Sigmoid colon (tissue), 4 donors: ENCODE results near the gene GINS2.

Experiments
- EP300 ChIP-seq, 4 donors: sonication (generic); formaldehyde crosslinking; IDR thresholded peaks; one replicate each; pipeline ENCODE4 v1.6.1; 2017; ENCODE audit warnings: antibody characterized with exemption in 4 of 4
- POLR2A ChIP-seq, 2 donors: fragments of 450-650 bp; IDR thresholded peaks; one replicate each; pipeline ENCODE4 v1.6.1; 2016; ENCODE audit warnings: antibody characterized with exemption in 2 of 2, mild to moderate bottlenecking in 2 of 2, moderate library complexity in 2 of 2
- TF ChIP-seq, protein P1 (sequence below), 4 experiments: fragments of 450-650 bp in 3 of 4; fragments of 200-600 bp in 1 of 4; IDR thresholded peaks; one replicate each; pipeline ENCODE4 v1.5.1; 2016 to 2019; ENCODE audit warnings: antibody characterized with exemption in 4 of 4, mild to moderate bottlenecking in 3 of 4, moderate library complexity in 2 of 4

DNA sequence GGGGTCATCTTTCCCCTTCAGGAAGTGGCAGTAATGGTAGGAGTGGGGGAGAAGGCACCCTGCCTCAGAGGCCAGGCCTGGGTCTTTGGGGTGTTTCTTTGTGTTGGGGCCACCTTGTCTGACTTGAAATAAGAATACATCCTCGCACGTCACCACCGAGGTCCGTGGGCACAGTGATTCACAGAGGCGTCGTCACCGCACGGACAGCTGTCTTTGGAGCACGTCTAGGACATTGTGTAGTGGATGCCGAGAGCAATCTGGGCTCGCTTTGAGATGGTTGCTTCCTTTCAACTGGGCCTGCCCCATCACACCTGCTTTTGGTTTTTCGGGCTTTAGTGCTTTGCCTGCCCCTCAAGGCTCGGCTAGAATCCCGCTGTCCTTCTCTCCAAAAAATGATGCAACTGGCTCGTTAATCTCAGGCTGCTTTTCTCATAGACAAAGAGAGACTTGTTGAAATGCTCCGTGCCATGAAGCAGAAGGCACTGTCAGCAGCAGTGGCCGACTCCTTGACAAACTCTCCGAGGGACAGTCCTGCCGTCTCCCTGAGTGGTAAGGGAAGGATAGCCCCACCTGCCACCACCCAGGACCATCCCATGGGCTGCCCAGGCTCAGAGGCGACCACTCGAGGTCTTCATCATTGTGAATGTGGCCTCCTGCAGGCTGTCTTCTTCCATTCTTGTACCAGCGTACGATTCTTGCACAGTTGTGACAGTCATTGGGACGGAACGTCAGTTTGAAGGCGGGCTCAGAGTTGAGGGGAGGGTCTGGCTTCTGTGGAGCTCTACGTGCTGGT lies 24.0 kb downstream of the GINS2 start:
- TF ChIP-seq POLR2A (IDR thresholded peaks at IDR 0.05) (no peak), EP300 (IDR thresholded peaks at IDR 0.05) (no peak)
- TF ChIP-seq, protein P1, sequence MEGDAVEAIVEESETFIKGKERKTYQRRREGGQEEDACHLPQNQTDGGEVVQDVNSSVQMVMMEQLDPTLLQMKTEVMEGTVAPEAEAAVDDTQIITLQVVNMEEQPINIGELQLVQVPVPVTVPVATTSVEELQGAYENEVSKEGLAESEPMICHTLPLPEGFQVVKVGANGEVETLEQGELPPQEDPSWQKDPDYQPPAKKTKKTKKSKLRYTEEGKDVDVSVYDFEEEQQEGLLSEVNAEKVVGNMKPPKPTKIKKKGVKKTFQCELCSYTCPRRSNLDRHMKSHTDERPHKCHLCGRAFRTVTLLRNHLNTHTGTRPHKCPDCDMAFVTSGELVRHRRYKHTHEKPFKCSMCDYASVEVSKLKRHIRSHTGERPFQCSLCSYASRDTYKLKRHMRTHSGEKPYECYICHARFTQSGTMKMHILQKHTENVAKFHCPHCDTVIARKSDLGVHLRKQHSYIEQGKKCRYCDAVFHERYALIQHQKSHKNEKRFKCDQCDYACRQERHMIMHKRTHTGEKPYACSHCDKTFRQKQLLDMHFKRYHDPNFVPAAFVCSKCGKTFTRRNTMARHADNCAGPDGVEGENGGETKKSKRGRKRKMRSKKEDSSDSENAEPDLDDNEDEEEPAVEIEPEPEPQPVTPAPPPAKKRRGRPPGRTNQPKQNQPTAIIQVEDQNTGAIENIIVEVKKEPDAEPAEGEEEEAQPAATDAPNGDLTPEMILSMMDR (IDR thresholded peaks at IDR 0.05) = no peak
